Measurements from ENCODE around the gene WFIKKN1. TPM values are rescaled to one million over a fixed set of nuclear protein-coding genes. Genes with fewer than 3 reads are reported as not detected.

Gene WFIKKN1
- total and polyA plus RNA-seq, 2 of the 13 experiments (the other 11 are each of a cell fraction or from before 2014, with no cell fraction given): 1.7 to 4.9 TPM

GRCh38 chr16:610513-611381 lies 20.0 kb upstream of the WFIKKN1 start (continued):
- TF ChIP-seq ZNF570 (CRISPR knock-in tag; IDR thresholded peaks at IDR 0.05; ENCODE audit: borderline replicate concordance): no peak
- no peak for TF ChIP-seq IRF1 (CRISPR knock-in tag; IDR thresholded peaks at IDR 0.05; ENCODE audit: low read depth)
- TF ChIP-seq, protein P1, sequence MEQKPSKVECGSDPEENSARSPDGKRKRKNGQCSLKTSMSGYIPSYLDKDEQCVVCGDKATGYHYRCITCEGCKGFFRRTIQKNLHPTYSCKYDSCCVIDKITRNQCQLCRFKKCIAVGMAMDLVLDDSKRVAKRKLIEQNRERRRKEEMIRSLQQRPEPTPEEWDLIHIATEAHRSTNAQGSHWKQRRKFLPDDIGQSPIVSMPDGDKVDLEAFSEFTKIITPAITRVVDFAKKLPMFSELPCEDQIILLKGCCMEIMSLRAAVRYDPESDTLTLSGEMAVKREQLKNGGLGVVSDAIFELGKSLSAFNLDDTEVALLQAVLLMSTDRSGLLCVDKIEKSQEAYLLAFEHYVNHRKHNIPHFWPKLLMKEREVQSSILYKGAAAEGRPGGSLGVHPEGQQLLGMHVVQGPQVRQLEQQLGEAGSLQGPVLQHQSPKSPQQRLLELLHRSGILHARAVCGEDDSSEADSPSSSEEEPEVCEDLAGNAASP (CRISPR knock-in tag; IDR thresholded peaks at IDR 0.05; ENCODE audit: borderline replicate concordance): 0 out of 2 replicates have a peak, but pooled peaks have one; percentile 40
- no peak for TF ChIP-seq ELF4 (CRISPR knock-in tag; IDR thresholded peaks at IDR 0.05; ENCODE audit: borderline replicate concordance)
- TF ChIP-seq, protein P2, sequence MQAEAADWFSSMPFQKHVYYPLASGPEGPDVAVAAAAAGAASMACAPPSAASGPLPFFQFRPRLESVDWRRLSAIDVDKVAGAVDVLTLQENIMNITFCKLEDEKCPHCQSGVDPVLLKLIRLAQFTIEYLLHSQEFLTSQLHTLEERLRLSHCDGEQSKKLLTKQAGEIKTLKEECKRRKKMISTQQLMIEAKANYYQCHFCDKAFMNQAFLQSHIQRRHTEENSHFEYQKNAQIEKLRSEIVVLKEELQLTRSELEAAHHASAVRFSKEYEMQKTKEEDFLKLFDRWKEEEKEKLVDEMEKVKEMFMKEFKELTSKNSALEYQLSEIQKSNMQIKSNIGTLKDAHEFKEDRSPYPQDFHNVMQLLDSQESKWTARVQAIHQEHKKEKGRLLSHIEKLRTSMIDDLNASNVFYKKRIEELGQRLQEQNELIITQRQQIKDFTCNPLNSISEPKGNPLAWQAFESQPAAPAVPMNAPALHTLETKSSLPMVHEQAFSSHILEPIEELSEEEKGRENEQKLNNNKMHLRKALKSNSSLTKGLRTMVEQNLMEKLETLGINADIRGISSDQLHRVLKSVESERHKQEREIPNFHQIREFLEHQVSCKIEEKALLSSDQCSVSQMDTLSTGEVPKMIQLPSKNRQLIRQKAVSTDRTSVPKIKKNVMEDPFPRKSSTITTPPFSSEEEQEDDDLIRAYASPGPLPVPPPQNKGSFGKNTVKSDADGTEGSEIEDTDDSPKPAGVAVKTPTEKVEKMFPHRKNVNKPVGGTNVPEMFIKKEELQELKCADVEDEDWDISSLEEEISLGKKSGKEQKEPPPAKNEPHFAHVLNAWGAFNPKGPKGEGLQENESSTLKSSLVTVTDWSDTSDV (CRISPR knock-in tag; IDR thresholded peaks at IDR 0.05): no peak
- TF ChIP-seq ZNF569 (CRISPR knock-in tag; IDR thresholded peaks at IDR 0.05; ENCODE audit: borderline replicate concordance): no peak
- no peak for TF ChIP-seq ZNF580 (CRISPR knock-in tag; IDR thresholded peaks at IDR 0.05; ENCODE audit: borderline replicate concordance, low read depth)
- TF ChIP-seq ISX (CRISPR knock-in tag; conservative IDR thresholded peaks at IDR 0.05): no peak
- peak; percentile 24; the same call in 1 of the 2 replicates for TF ChIP-seq KAT8 (CRISPR knock-in tag; IDR thresholded peaks at IDR 0.05)
- no peak for TF ChIP-seq TBL1XR1 (IDR thresholded peaks at IDR 0.05; ENCODE audit: borderline replicate concordance, low read length, partially characterized antibody)
- TF ChIP-seq, protein P3, sequence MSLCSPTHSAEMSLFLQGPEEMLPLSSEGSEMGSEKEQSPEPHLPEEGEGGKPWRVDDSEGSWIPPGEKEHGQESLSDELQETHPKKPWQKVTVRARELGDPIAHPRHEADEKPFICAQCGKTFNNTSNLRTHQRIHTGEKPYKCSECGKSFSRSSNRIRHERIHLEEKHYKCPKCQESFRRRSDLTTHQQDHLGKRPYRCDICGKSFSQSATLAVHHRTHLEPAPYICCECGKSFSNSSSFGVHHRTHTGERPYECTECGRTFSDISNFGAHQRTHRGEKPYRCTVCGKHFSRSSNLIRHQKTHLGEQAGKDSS (CRISPR knock-in tag; IDR thresholded peaks at IDR 0.05; ENCODE audit: borderline replicate concordance, low read depth): no peak; the same call in 1 of the 2 replicates
- TF ChIP-seq, protein P4, sequence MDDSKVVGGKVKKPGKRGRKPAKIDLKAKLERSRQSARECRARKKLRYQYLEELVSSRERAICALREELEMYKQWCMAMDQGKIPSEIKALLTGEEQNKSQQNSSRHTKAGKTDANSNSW (CRISPR knock-in tag; IDR thresholded peaks at IDR 0.05; ENCODE audit: borderline replicate concordance): no peak
- TF ChIP-seq MLXIP (CRISPR knock-in tag; IDR thresholded peaks at IDR 0.05; ENCODE audit: borderline replicate concordance): no peak
- TF ChIP-seq RORA (CRISPR knock-in tag; IDR thresholded peaks at IDR 0.05): no peak
- no peak for TF ChIP-seq ZSCAN12 (CRISPR knock-in tag; IDR thresholded peaks at IDR 0.05)
